K562 (cell line): Measurements from ENCODE around the gene CD74. TPM values are rescaled to one million over a fixed set of nuclear protein-coding genes. Genes with fewer than 3 reads are reported as not detected.

Source experiments
- CBX5 ChIP-seq: IDR thresholded peaks from 2 replicates; pipeline ENCODE4 v1.6.1; 2014; ENCODE audit warnings: low read depth, borderline replicate concordance
- CHCHD3 ChIP-seq: fragments of 250-450 bp; sonication (Bioruptor Pico); IDR thresholded peaks from 2 replicates; pipeline ENCODE4 v2.1.2; 2022; ENCODE audit warnings: mild to moderate bottlenecking
- CXXC5 ChIP-seq: fragments of 250-450 bp; sonication (Bioruptor Pico); IDR thresholded peaks from 2 replicates; pipeline ENCODE4 v1.8.0; 2022; ENCODE audit warnings: inconsistent platforms, mild to moderate bottlenecking, moderate library complexity
- ELK1 ChIP-seq: sonication (generic); formaldehyde crosslinking; IDR thresholded peaks from 2 replicates; pipeline ENCODE4 v1.8.1; 2022; ENCODE audit warnings: missing genetic modification reagents
- MNT ChIP-seq, 2 experiments: fragments of 450-650 bp; conservative IDR thresholded peaks; 2 replicates each; pipeline ENCODE4 v1.6.1; 2017; ENCODE audit warnings: mild to moderate bottlenecking in 2 of 2, moderate library complexity in 2 of 2
- PBX2 ChIP-seq, 2 experiments: IDR thresholded peaks in 1 of 2; conservative IDR thresholded peaks in 1 of 2; 2 replicates each; pipeline ENCODE4 v1.6.1; 2016; ENCODE audit warnings: low read depth in 2 of 2, mild to moderate bottlenecking in 1 of 2, missing compliant biosample characterization in 1 of 2, missing genetic modification characterization in 1 of 2, moderate library complexity in 1 of 2
- POLR2AphosphoS5 ChIP-seq: IDR thresholded peaks from 2 replicates; pipeline ENCODE4 v1.6.1; 2011; ENCODE audit warnings: mild to moderate bottlenecking, low read depth, low read length, moderate library complexity; ENCODE audit not compliant: control insufficient read depth, insufficient read depth
- PREB ChIP-seq: sonication (generic); formaldehyde crosslinking; IDR thresholded peaks from 2 replicates; pipeline ENCODE4 v1.8.1; 2023; ENCODE audit warnings: mild to moderate bottlenecking, missing genetic modification reagents
- RHOXF2B ChIP-seq: fragments of 250-450 bp; sonication (Bioruptor Pico); conservative IDR thresholded peaks from 2 replicates; pipeline ENCODE4 v1.5.1; 2021
- SNRNP70 ChIP-seq: fragments of 200-400 bp; formaldehyde crosslinking; optimal IDR thresholded peaks from 2 replicates; pipeline ENCODE3; 2017; ENCODE audit warnings: low read depth, low read length
- SP2 ChIP-seq: IDR thresholded peaks from 2 replicates; pipeline ENCODE4 v1.6.1; 2011; ENCODE audit warnings: mild to moderate bottlenecking, low read depth, low read length, moderate library complexity; ENCODE audit not compliant: poor library complexity, severe bottlenecking; ENCODE audit errors: extremely low read depth
- TAF15 ChIP-seq: fragments of 200-400 bp; formaldehyde crosslinking; IDR thresholded peaks from 2 replicates; pipeline ENCODE4 v1.6.1; 2017; ENCODE audit warnings: mild to moderate bottlenecking, low read depth, low read length, moderate library complexity
- TARDBP ChIP-seq: fragments of 450-650 bp; IDR thresholded peaks from 2 replicates; pipeline ENCODE4 v1.6.1; 2016
- TCF7 ChIP-seq: sonication (generic); IDR thresholded peaks from 2 replicates; pipeline ENCODE4 v1.6.1; 2016; ENCODE audit warnings: antibody characterized with exemption, borderline replicate concordance
- ZC3H4 ChIP-seq: sonication (generic); formaldehyde crosslinking; IDR thresholded peaks from 2 replicates; pipeline ENCODE4 v1.9.0; 2021; ENCODE audit warnings: missing genetic modification reagents, borderline replicate concordance
- ZNF143 ChIP-seq: sonication (generic); formaldehyde crosslinking; IDR thresholded peaks from 2 replicates; pipeline ENCODE4 v1.9.0; 2022; ENCODE audit warnings: mild to moderate bottlenecking, missing genetic modification reagents
- ZNF165 ChIP-seq: fragments of 250-450 bp; sonication (Bioruptor Pico); IDR thresholded peaks from 2 replicates; pipeline ENCODE4 v1.4.0; 2020; ENCODE audit warnings: borderline replicate concordance
- ZNF280A ChIP-seq: fragments of 450-650 bp; IDR thresholded peaks from 2 replicates; pipeline ENCODE4 v1.6.1; 2018; ENCODE audit warnings: mild to moderate bottlenecking, low read depth; ENCODE audit not compliant: partially characterized antibody
- polyA plus RNA-seq, 8 experiments: library from polyadenylated mRNA; depleted of rRNA in 4 of 8; stranded (reverse) in 5 of 8; unstranded in 3 of 8; fragments of >200 nt; fragmentation: Nextera tagmentation in 2 of 8; fragmentation: Illumina TruSeq in 1 of 8; extraction: Ambion mirVana in 2 of 8; extraction: Trizol in 1 of 8; gene quantifications; 2 replicates each; pipeline versions ENCODE4 v1.2.1 to v1.2.3, GENCODE V29; 2011 to 2014; ENCODE audit warnings: inconsistent platforms in 1 of 8, missing spikeins in 1 of 8
- total RNA-seq, 7 experiments: library from RNA; depleted of rRNA in 6 of 7; stranded (reverse); fragments of >200 nt in 6 of 7; fragmentation: Illumina TruSeq in 2 of 7; extraction: Trizol in 2 of 7; gene quantifications; 2 replicates each; pipeline versions ENCODE4 v1.2.1 to v1.2.3, GENCODE V29; 2011 to 2021; ENCODE audit warnings: low replicate concordance in 1 of 7

The CD74 gene
- total and polyA plus RNA-seq, 9 of the 15 experiments (the other 6 are each of a cell fraction or from before 2014, with no cell fraction given), result 0.07 to 4.8 (median 0.32) TPM

GRCh38 chr5:150449517-150450339 is 37.0 kb upstream of the CD74 start, which contains the start of gene RPS14 (continued):
- TF ChIP-seq PREB (CRISPR knock-in tag) (peak; percentile 83; the same call in 1 of the 2 replicates), SP2 (peak; percentile 83), ZNF143 (no peak; the same call in 1 of the 2 replicates), TCF7 (no peak), ZNF280A (no peak), RHOXF2B (CRISPR knock-in tag) (no peak), ZNF165 (CRISPR knock-in tag) (0 out of 2 replicates have a peak, but pooled peaks have one; percentile 47), SNRNP70 (no peak), ELK1 (no peak), CXXC5 (CRISPR knock-in tag) (peak; percentile 80), TAF15 (no peak), TARDBP (peak; percentile 65; the same call in 1 of the 2 replicates), PBX2 (CRISPR knock-in tag; IDR thresholded peaks at IDR 0.05; ENCODE audit: low read depth) (no peak), PBX2 (tag; conservative IDR thresholded peaks at IDR 0.05; ENCODE audit: low read depth) (no peak), POLR2AphosphoS5 (peak; percentile 97), CBX5 (peak; percentile 60; the same call in 1 of the 2 replicates), MNT (conservative IDR thresholded peaks at IDR 0.05) (peak; percentile 91 to 96), CHCHD3 (CRISPR knock-in tag) (no peak), ZC3H4 (no peak)
